HG03196 (cell line): Measurements from ENCODE around the gene RIPOR2.
"Not testable (repeated sequence)": the region's sequence is repeated elsewhere in the genome, so short reads cannot be mapped to it uniquely, and the experiment has no call there.

Source experiments
- ATAC-seq: cut with Tn5 transposase; IDR thresholded peaks from one replicate; pipeline ENCODE4 v1.9.1; 2021; ENCODE audit not compliant: unreplicated experiment

The RIPOR2 gene

GRCh38 chr6:24959319-24959718 is 23.6 kb upstream of the RIPOR2 start:
- no peak for ATAC-seq

- no peak for ATAC-seq
Observed at GRCh38 chr6:24957199-24957598, 21.4 kb upstream of the RIPOR2 start.

GRCh38 chr6:24953726-24954125 is 18.0 kb upstream of the RIPOR2 start:
- ATAC-seq, result no peak

- no peak for ATAC-seq
Observed at GRCh38 chr6:24951811-24952299, 16.1 kb upstream of the RIPOR2 start.

GRCh38 chr6:24950218-24950941 is 14.6 kb upstream of the RIPOR2 start:
- no peak for ATAC-seq

GRCh38 chr6:24949020-24949569 is 13.3 kb upstream of the RIPOR2 start:
- ATAC-seq, result peak; percentile 90

- not testable (repeated sequence) for ATAC-seq
Observed at GRCh38 chr6:24948261-24948660, 12.5 kb upstream of the RIPOR2 start.

- no peak for ATAC-seq
Observed at GRCh38 chr6:24947636-24948035, 11.9 kb upstream of the RIPOR2 start.

- ATAC-seq, result no peak
Observed at GRCh38 chr6:24945054-24945453, 9.3 kb upstream of the RIPOR2 start.

GRCh38 chr6:24943774-24944173 is 8.0 kb upstream of the RIPOR2 start:
- no peak for ATAC-seq

- no peak for ATAC-seq
Observed at GRCh38 chr6:24940311-24940917, 4.7 kb upstream of the RIPOR2 start.

- peak; percentile 64 for ATAC-seq
Observed at GRCh38 chr6:24936641-24937317, 1.0 kb upstream of the RIPOR2 start.

GRCh38 chr6:24933868-24934401 is 1.8 kb downstream of the RIPOR2 start:
- ATAC-seq, result no peak

GRCh38 chr6:24933266-24933665 is 2.5 kb downstream of the RIPOR2 start:
- no peak for ATAC-seq

- ATAC-seq, result peak; percentile 31
Observed at GRCh38 chr6:24932832-24933231, 2.9 kb downstream of the RIPOR2 start.

GRCh38 chr6:24931718-24932691 is 3.8 kb downstream of the RIPOR2 start:
- ATAC-seq, result peak; percentile 36

GRCh38 chr6:24931296-24931695 is 4.5 kb downstream of the RIPOR2 start:
- ATAC-seq, result no peak

- ATAC-seq, result no peak
Observed at GRCh38 chr6:24930431-24930871, 5.3 kb downstream of the RIPOR2 start.

GRCh38 chr6:24929242-24929641 is 6.5 kb downstream of the RIPOR2 start:
- peak; percentile 34 for ATAC-seq
